Measurements from ENCODE around the gene GLIS1.

Gene GLIS1

GRCh38 chr1:53766194-53766742 is 27.3 kb upstream of the GLIS1 start:
- H4K20me1 ChIP-seq (ENCODE audit: low read depth, low read length) = no peaks in the 10 kb centered on the region
- no peak overlapping the region for H3K9ac ChIP-seq (ENCODE audit: low read length)
- no peak overlapping the region for H2AFZ ChIP-seq (ENCODE audit: low read depth, low read length, severe bottlenecking)
- no peaks in the 10 kb centered on the region for H3K79me2 ChIP-seq (ENCODE audit: insufficient read depth, low read length)
- no peaks in the 10 kb centered on the region for H3K9me2 ChIP-seq (replicated peaks; ENCODE audit: insufficient read depth, low read length)
- no peak overlapping the region for H3K4me2 ChIP-seq (ENCODE audit: low read depth, low read length, poor library complexity, severe bottlenecking)
- no peaks in the 10 kb centered on the region for H3K27me3 ChIP-seq (ENCODE audit: low read length)
- no peak overlapping the region for H3K27ac ChIP-seq (ENCODE audit: low read depth, low read length)
- TF ChIP-seq CTCF (IDR thresholded peaks at IDR 0.05; ENCODE audit: insufficient read depth, low read length, poor library complexity, severe bottlenecking) (no peak), EZH2phosphoT487 (conservative IDR thresholded peaks at IDR 0.05; ENCODE audit: low read length) (no peak)
- no peaks in the 10 kb centered on the region for H3K9me3 ChIP-seq (ENCODE audit: insufficient read depth, low read length)
- peaks cover 44% of the 10 kb centered on the region for H3K36me3 ChIP-seq (ENCODE audit: low read length)
- H3F3A ChIP-seq (ENCODE audit: insufficient read depth) = 0 out of 2 replicates have a peak, but pooled peaks cover 4% of the 10 kb centered on the region
- no peak overlapping the region for H3K4me3 ChIP-seq (ENCODE audit: insufficient read depth, low read length, poor library complexity, severe bottlenecking)

- H3K4me2 ChIP-seq (ENCODE audit: low read depth, low read length, poor library complexity, severe bottlenecking) = no peak overlapping the region
- H3K27me3 ChIP-seq (ENCODE audit: low read length) = no peaks in the 10 kb centered on the region
- no peak overlapping the region for H2AFZ ChIP-seq (ENCODE audit: low read depth, low read length, severe bottlenecking)
- no peaks in the 10 kb centered on the region for H3K9me2 ChIP-seq (replicated peaks; ENCODE audit: insufficient read depth, low read length)
- H3K36me3 ChIP-seq (ENCODE audit: low read length) = peaks cover 40% of the 10 kb centered on the region; the same call in 1 of the 2 replicates
- no peak overlapping the region for H3K9ac ChIP-seq (ENCODE audit: low read length)
- TF ChIP-seq EZH2phosphoT487 (conservative IDR thresholded peaks at IDR 0.05; ENCODE audit: low read length) = no peak
- TF ChIP-seq CTCF (IDR thresholded peaks at IDR 0.05; ENCODE audit: insufficient read depth, low read length, poor library complexity, severe bottlenecking) = no peak
- H3K79me2 ChIP-seq (ENCODE audit: insufficient read depth, low read length) = no peaks in the 10 kb centered on the region
- H3K4me3 ChIP-seq (ENCODE audit: insufficient read depth, low read length, poor library complexity, severe bottlenecking) = no peak overlapping the region
- no peak overlapping the region for H3K27ac ChIP-seq (ENCODE audit: low read depth, low read length)
- no peaks in the 10 kb centered on the region for H3K9me3 ChIP-seq (ENCODE audit: insufficient read depth, low read length)
- no peaks in the 10 kb centered on the region for H4K20me1 ChIP-seq (ENCODE audit: low read depth, low read length)
- H3F3A ChIP-seq (ENCODE audit: insufficient read depth) = 0 out of 2 replicates have a peak, but pooled peaks cover 4% of the 10 kb centered on the region
Observed at GRCh38 chr1:53765657-53766056, 26.7 kb upstream of the GLIS1 start.

GRCh38 chr1:53763911-53764310 is 24.9 kb upstream of the GLIS1 start:
- TF ChIP-seq EZH2phosphoT487 (conservative IDR thresholded peaks at IDR 0.05; ENCODE audit: low read length) (no peak), CTCF (IDR thresholded peaks at IDR 0.05; ENCODE audit: insufficient read depth, low read length, poor library complexity, severe bottlenecking) (no peak)
- no peak overlapping the region for H3K4me3 ChIP-seq (ENCODE audit: insufficient read depth, low read length, poor library complexity, severe bottlenecking)
- no peaks in the 10 kb centered on the region for H4K20me1 ChIP-seq (ENCODE audit: low read depth, low read length)
- H3F3A ChIP-seq (ENCODE audit: insufficient read depth) = 0 out of 2 replicates have a peak, but pooled peaks cover 4% of the 10 kb centered on the region
- H3K9me3 ChIP-seq (ENCODE audit: insufficient read depth, low read length) = no peaks in the 10 kb centered on the region
- no peaks in the 10 kb centered on the region for H3K27me3 ChIP-seq (ENCODE audit: low read length)
- no peak overlapping the region for H3K4me2 ChIP-seq (ENCODE audit: low read depth, low read length, poor library complexity, severe bottlenecking)
- no peak overlapping the region for H2AFZ ChIP-seq (ENCODE audit: low read depth, low read length, severe bottlenecking)
- H3K9me2 ChIP-seq (replicated peaks; ENCODE audit: insufficient read depth, low read length) = no peaks in the 10 kb centered on the region
- H3K79me2 ChIP-seq (ENCODE audit: insufficient read depth, low read length) = no peaks in the 10 kb centered on the region
- H3K36me3 ChIP-seq (ENCODE audit: low read length) = peaks cover 32% of the 10 kb centered on the region; the same call in 1 of the 2 replicates
- no peak overlapping the region for H3K9ac ChIP-seq (ENCODE audit: low read length)
- no peak overlapping the region for H3K27ac ChIP-seq (ENCODE audit: low read depth, low read length)
